ENCODE results near the gene MAN1A1.

The MAN1A1 gene

GRCh38 chr6:119196715-119197114 lies 152.8 kb downstream of the MAN1A1 start:
- DNase-seq (ENCODE audit: low read depth in 2 of 2), result no peak

- no peak for DNase-seq (ENCODE audit: low read depth in 2 of 2)
These were observed 153.7 kb downstream of the MAN1A1 start for GRCh38 chr6:119195848-119196247.

DNA sequence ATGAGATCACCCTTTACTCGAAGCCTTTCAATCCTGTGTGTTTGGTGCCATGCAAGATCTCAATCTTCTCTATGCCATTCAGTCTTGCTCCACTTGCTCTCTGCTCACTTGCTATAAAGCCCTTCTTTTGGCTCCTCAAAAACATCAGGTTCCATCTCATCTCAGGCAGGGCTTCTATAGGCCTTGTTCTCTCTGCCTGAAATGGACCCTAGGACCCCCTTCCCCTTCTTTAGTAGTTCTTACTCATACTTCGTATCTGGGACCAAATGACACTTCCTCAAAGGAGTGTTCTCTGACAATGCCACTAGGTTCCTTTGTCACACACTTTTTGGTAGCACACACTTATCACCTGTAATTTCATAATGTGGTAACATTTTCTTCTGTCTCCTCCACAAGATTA lies 154.4 kb downstream of the MAN1A1 start:
- DNase-seq (ENCODE audit: low read depth in 2 of 2), result no peak

GRCh38 chr6:119193707-119194106 lies 155.9 kb downstream of the MAN1A1 start:
- DNase-seq (ENCODE audit: low read depth in 2 of 2), result no peak

DNA sequence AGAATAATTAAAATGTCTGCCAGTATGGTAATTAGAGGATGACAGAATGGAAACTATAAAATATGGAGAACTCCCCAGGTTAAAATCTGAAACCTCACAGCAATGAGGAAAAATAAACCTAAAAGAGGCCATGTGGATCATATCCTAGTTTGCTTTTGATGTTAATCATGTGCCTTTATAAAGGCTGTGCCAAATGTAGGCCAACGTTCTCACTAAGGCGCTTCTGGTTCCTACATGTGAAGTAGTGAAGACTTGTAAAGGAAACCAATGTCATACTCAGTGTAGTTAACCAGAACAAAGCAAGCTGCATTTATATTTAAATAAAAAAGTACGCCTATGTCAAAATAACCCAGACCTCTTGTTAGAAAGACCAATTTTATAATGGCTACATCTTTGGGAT lies 157.4 kb downstream of the MAN1A1 start:
- DNase-seq (ENCODE audit: low read depth in 2 of 2), result no peak

DNA sequence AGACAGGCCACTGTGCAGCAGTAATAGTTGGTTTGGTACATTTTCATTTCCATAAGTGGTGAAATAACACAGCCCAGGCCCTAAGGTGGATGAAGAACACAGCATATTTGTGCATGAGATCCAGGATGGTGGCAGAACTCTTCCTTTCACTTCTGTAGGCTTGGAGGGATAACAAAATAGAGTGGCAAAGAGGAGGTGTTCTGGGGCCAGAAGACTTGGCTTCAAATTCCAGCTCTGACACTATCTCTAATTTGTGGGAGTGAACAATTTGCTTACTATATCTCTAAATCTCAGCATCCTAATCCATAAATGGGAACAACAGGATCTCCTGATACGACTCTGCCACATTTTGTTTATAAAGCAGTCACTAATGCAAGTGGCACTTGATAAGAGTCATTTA lies 159.4 kb downstream of the MAN1A1 start:
- no peak for DNase-seq (ENCODE audit: low read depth in 2 of 2)

- no peak for DNase-seq (ENCODE audit: low read depth in 2 of 2)
These were observed 160.1 kb downstream of the MAN1A1 start for GRCh38 chr6:119189498-119189897.

GRCh38 chr6:119187596-119187995 lies 162.0 kb downstream of the MAN1A1 start:
- DNase-seq (ENCODE audit: low read depth in 2 of 2), result no peak

DNA sequence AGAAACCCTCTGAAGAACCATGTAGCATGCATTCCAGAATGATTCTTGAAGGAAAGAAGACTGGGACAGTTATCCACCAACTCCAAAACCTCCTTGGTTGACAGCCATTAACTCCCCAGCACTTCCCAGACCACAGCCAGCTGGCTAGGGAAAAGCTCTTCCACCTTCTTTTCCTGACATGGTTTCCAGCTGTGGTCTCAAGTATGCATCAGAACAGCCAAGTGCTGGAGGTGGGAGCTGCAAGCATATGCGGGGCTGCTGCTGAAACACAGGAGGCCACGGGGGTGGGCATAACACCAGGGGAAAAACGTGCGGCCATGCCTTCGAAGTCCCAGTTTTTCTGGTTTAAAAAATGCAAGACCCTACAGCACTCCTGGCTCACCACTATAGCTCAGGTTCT lies 163.1 kb downstream of the MAN1A1 start:
- no peak for DNase-seq (ENCODE audit: low read depth in 2 of 2)

DNA sequence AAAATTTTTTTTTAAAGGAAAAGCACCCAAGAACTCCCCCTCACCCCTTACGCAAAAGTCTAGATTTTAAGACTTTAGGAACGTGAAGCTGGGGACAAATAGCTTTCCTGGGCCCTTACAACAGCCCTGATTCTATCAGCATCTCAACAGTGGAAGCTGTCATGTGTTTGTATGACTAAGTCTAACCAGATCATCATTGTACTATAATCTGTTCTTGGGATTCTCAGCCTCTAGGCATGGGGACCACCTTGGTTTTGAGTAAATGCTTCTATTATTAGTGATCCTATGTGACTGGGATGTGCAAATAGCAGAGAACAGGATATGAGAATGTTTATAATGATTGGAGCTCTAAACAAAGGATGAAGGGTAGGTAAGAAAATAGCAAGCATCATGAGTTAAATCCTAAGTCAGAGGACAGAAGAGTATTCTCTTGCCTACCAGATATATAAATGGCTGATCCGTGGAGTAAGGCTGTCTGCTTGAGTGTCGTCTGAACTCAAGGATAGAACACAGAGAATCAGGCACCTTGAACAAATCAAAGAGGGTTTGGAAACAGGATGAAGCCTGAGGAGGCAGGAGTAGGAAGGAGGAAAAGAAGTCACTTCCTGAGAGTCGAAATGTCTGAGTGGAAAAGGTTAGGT lies 165.4 kb downstream of the MAN1A1 start:
- no peak for DNase-seq (ENCODE audit: low read depth in 2 of 2)

- DNase-seq (ENCODE audit: low read depth in 2 of 2), result no peak
These were observed 166.1 kb downstream of the MAN1A1 start for GRCh38 chr6:119183457-119183856.

GRCh38 chr6:119182875-119183274 lies 166.7 kb downstream of the MAN1A1 start:
- no peak for DNase-seq (ENCODE audit: low read depth in 2 of 2)

- no peak for DNase-seq (ENCODE audit: low read depth in 2 of 2)
These were observed 167.3 kb downstream of the MAN1A1 start for GRCh38 chr6:119182216-119182803.

- no peak for DNase-seq (ENCODE audit: low read depth in 2 of 2)
These were observed 168.5 kb downstream of the MAN1A1 start for GRCh38 chr6:119181046-119181445.

- no peak for DNase-seq (ENCODE audit: low read depth in 2 of 2)
These were observed 169.7 kb downstream of the MAN1A1 start for GRCh38 chr6:119179842-119180241.

- DNase-seq (ENCODE audit: low read depth in 2 of 2), result no peak
These were observed 170.5 kb downstream of the MAN1A1 start for GRCh38 chr6:119179062-119179461.

DNA sequence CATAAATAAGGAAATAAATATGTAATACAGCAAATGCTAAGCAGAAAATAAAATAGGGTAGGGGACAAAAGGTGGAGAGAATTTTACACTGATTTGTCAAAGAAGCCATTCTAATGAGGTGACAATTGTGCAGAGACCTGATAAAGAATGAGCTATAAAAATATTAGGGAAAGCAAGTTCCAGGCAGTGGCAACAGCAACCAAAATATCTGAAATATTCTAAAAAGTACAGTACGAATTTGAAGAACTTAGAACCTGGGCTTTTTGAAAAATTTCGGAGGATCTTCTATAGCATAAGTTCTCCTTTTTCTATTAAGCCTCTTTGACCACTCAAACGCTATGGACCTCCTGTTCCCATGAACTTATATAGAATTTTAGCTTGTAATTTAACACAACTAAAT lies 173.1 kb downstream of the MAN1A1 start:
- no peak for DNase-seq (ENCODE audit: low read depth in 2 of 2)

DNA sequence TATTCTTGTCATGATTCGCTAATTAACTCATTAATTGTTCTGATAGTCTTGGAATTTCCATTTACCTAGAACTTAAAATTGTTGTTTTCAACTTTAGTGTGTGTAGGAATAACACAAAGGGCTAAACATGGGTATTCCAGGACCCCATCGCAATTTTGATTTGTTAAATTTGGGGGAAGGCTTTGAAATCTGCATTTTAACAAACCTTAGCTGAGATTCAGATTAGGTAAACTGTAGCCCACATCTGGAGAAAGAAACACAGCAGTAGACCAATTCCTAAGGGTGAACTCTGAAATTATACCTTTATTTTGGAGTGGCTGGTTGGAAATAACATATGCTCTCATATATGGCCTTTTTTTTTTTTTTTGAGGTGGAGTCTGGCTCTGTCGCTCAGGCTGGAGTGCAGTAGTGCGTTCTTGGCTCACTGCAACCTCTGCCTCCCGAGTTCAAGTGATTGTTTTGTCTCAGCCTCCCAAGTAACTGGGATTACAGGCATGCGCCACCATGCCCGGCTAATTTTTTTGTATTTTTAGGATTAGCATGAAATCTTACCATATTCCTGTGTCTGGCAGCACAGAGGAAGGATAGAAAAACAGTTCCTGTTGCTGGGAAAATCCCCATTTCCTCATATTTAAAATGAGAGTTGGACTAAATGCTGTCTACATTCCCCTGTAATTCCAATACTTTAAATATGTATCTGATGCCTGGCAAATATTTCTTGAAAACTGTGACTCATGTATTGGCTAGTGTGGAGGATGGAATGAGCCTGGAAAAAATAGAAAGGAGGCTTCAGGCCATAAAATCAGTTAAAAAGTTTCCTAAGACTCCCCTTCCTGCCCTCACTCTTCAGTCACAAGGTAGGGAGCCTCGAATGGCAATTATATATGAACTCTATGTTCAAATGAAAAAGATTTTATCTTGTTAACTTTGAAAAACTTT lies 174.4 kb downstream of the MAN1A1 start:
- DNase-seq (ENCODE audit: low read depth in 2 of 2), result no peak

GRCh38 chr6:119174085-119174445 lies 175.5 kb downstream of the MAN1A1 start:
- no peak for DNase-seq (ENCODE audit: low read depth in 2 of 2)

DNA sequence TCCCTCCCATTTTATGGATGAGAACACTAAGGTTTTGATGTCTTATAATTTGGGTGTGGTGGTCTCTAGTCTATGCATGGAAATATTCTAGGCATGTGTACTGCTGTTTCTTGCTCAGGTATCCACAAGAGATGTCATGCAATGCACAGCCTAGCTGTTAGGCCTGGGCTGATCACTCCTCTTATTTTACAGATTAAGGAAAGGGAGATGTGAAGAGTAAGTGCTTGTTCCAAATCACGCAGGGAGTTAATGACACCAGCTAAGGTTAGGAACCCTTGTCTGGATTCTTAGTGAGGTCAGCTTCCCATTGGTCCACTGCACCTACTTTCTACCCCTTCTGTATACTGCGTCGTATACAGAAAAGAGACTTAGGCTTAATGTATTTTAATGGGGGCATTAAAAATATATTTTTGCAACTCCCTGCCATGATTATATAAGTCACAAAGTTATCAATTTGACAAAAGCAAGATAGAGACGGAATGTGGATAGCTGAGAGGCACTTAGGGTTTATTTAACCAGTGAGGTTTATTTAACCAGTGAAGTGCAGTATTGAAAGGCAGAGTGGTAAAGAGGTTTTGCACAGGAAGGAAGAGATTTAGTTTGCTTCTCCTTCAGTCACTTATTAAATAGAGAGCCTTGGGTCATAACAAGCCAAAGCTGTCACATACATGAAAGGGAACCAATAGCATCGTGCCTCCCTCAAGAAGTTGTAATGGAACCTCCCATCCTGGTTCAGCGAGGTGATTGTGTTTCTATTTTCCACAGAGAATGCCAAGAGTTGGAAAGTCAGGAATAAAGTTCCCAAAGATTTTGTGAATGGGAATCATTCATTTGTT lies 176.1 kb downstream of the MAN1A1 start:
- DNase-seq (ENCODE audit: low read depth in 2 of 2), result no peak

- no peak for DNase-seq (ENCODE audit: low read depth in 2 of 2)
These were observed 176.7 kb downstream of the MAN1A1 start for GRCh38 chr6:119172824-119173223.

Data from stimulated activated CD4-positive, alpha-beta T cell treated with anti-CD3 and anti-CD28 coated beads, Interleukin-4, amount 100 ng/mL, for 48 hours (primary cell).